ENCODE data around the gene MRPL53. TPM values are rescaled to one million over a fixed set of nuclear protein-coding genes. Genes with fewer than 3 reads are reported as not detected.

The MRPL53 gene
- total and polyA plus RNA-seq, 2 of the 13 experiments (the other 11 are each of a cell fraction or from before 2014, with no cell fraction given) = 34.3 to 51.9 TPM

- ChIA-PET POLR2A (interaction anchor here (2.5 to 9.5 kb wide), 6 partner anchors 11 to 53 kb away, joined by 17 to 272 read pairs (median 77); partner anchors contain the start of genes CCDC142, INO80B, MRPL53 and RTKN), CTCF (ENCODE audit: low intra/inter-chr PET ratio, low total read pairs) (no interaction called here)
- DNase-seq (ENCODE audit: low spot score) (no peak), FAIRE-seq (no peak), ATAC-seq (no peak)
- peaks cover 22% of the 10 kb centered on the region; the same call in 1 of the 2 replicates for H4K20me1 ChIP-seq (ENCODE audit: insufficient read depth, low read length)
- peaks cover 42 to 75% of the 10 kb centered on the region in 2 experiments for H3K36me3 ChIP-seq (replicated peaks in 1 of 2; ENCODE audit: control insufficient read depth in 1 of 2, insufficient read depth in 2 of 2, low read length in 2 of 2)
- peaks cover 12% of the 10 kb centered on the region for H3K79me2 ChIP-seq (ENCODE audit: insufficient read depth, low read length)
- H3K9me3 ChIP-seq (ENCODE audit: low read length) = no peaks in the 10 kb centered on the region
- BruUV-seq (replicated peaks) = no TSS peak
- no peak overlapping the region for H3K4me2 ChIP-seq (ENCODE audit: low read depth, low read length)
- no peaks in the 10 kb centered on the region for H3K27me3 ChIP-seq (ENCODE audit: control insufficient read depth in 1 of 2, insufficient read depth in 2 of 2, low read length in 2 of 2)
- in situ Hi-C loops (cut with HindIII; ENCODE audit: extremely low pct_ligation_motif_present, low pct_unique_long_range_greater_than_20kb) = no loop called here
- H3K9ac ChIP-seq (ENCODE audit: insufficient read depth, low read depth, low read length) = no peak overlapping the region
- whole genome bisulfite sequencing (ENCODE audit: low lambda C conversion rate) = 97% methylated on average over 5 of the region's 5 CpGs
- no peak overlapping the region for H2AFZ ChIP-seq (ENCODE audit: low read length)
- peak overlapping the region; percentile 80 for H3K27ac ChIP-seq (ENCODE audit: extremely low read length, insufficient read depth, low read length)
- H3K4me3 ChIP-seq (replicated peaks in 1 of 3; ENCODE audit: insufficient read depth in 1 of 3, low read depth in 2 of 3, low read length in 3 of 3) = no peak overlapping the region
- peaks cover 87% of the 10 kb centered on the region for H3K4me1 ChIP-seq (ENCODE audit: insufficient read depth, low read length)
- intact Hi-C loops (cut with micrococcal nuclease; ENCODE audit: unreplicated experiment) = no loop called here
- TF ChIP-seq POLR2A (IDR thresholded peaks at IDR 0.05; ENCODE audit: insufficient read depth in 1 of 2, low read depth in 2 of 2, low read length in 2 of 2) (peak in 1 of 2 experiments; percentile 42; a peak in 2 of 4 replicates), SP4 (CRISPR knock-in tag; IDR thresholded peaks at IDR 0.05) (peak; percentile 36; the same call in 1 of the 2 replicates), ZSCAN22 (CRISPR knock-in tag; IDR thresholded peaks at IDR 0.05) (no peak), SAP130 (CRISPR knock-in tag; IDR thresholded peaks at IDR 0.05; ENCODE audit: low read depth) (no peak), SNAPC2 (CRISPR knock-in tag; IDR thresholded peaks at IDR 0.05) (0 out of 2 replicates have a peak, but pooled peaks have one; percentile 17), POLR2G (IDR thresholded peaks at IDR 0.05; ENCODE audit: low read depth, low read length) (peak; percentile 40; the same call in 1 of the 2 replicates), PCBP2 (optimal IDR thresholded peaks at IDR 0.05; ENCODE audit: low read depth, low read length, poor library complexity, severe bottlenecking) (peak; percentile 33), KMT2A (CRISPR knock-in tag; IDR thresholded peaks at IDR 0.05) (0 out of 2 replicates have a peak, but pooled peaks have one; percentile 23), AGO2 (optimal IDR thresholded peaks at IDR 0.05; ENCODE audit: low read depth, low read length) (peak; percentile 36), BORCS8-MEF2B (CRISPR knock-in tag; IDR thresholded peaks at IDR 0.05) (0 out of 2 replicates have a peak, but pooled peaks have one; percentile 57), FOXC1 (CRISPR knock-in tag; IDR thresholded peaks at IDR 0.05; ENCODE audit: borderline replicate concordance) (0 out of 2 replicates have a peak, but pooled peaks have one; percentile 24), REL (CRISPR knock-in tag; conservative IDR thresholded peaks at IDR 0.05) (0 out of 2 replicates have a peak, but pooled peaks have one; percentile 21)
- TF ChIP-seq, protein P1, sequence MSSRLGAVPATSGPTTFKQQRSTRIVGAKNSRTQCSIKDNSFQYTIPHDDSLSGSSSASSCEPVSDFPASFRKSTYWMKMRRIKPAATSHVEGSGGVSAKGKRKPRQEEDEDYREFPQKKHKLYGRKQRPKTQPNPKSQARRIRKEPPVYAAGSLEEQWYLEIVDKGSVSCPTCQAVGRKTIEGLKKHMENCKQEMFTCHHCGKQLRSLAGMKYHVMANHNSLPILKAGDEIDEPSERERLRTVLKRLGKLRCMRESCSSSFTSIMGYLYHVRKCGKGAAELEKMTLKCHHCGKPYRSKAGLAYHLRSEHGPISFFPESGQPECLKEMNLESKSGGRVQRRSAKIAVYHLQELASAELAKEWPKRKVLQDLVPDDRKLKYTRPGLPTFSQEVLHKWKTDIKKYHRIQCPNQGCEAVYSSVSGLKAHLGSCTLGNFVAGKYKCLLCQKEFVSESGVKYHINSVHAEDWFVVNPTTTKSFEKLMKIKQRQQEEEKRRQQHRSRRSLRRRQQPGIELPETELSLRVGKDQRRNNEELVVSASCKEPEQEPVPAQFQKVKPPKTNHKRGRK (CRISPR knock-in tag; IDR thresholded peaks at IDR 0.05) = no peak
- TF ChIP-seq, protein P2, sequence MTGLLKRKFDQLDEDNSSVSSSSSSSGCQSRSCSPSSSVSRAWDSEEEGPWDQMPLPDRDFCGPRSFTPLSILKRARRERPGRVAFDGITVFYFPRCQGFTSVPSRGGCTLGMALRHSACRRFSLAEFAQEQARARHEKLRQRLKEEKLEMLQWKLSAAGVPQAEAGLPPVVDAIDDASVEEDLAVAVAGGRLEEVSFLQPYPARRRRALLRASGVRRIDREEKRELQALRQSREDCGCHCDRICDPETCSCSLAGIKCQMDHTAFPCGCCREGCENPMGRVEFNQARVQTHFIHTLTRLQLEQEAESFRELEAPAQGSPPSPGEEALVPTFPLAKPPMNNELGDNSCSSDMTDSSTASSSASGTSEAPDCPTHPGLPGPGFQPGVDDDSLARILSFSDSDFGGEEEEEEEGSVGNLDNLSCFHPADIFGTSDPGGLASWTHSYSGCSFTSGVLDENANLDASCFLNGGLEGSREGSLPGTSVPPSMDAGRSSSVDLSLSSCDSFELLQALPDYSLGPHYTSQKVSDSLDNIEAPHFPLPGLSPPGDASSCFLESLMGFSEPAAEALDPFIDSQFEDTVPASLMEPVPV (CRISPR knock-in tag; IDR thresholded peaks at IDR 0.05) = 0 out of 2 replicates have a peak, but pooled peaks have one; percentile 41
- TF ChIP-seq, protein P3, sequence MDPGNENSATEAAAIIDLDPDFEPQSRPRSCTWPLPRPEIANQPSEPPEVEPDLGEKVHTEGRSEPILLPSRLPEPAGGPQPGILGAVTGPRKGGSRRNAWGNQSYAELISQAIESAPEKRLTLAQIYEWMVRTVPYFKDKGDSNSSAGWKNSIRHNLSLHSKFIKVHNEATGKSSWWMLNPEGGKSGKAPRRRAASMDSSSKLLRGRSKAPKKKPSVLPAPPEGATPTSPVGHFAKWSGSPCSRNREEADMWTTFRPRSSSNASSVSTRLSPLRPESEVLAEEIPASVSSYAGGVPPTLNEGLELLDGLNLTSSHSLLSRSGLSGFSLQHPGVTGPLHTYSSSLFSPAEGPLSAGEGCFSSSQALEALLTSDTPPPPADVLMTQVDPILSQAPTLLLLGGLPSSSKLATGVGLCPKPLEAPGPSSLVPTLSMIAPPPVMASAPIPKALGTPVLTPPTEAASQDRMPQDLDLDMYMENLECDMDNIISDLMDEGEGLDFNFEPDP (CRISPR knock-in tag; conservative IDR thresholded peaks at IDR 0.05) = no peak
Measured at GRCh38 chr2:74428675-74429074, 43.8 kb downstream of the MRPL53 start.

Measured in HepG2 (cell line).